ENCODE data around the gene ALPK3.

- no peak for TF ChIP-seq CTCF (IDR thresholded peaks at IDR 0.05)
- no peak for TF ChIP-seq ZFX (IDR thresholded peaks at IDR 0.05; ENCODE audit: borderline replicate concordance)
These were observed 39.0 kb upstream of the ALPK3 start for GRCh38 chr15:84778194-84778593.

All from 22Rv1 (cell line).